B cell (primary cell): ENCODE measurements around the gene ZNF594. TPM values are rescaled to one million over a fixed set of nuclear protein-coding genes. Genes with fewer than 3 reads are reported as not detected.
"Not testable (repeated sequence)": the region's sequence is repeated elsewhere in the genome, so short reads cannot be mapped to it uniquely, and the experiment has no call there.

Experiments used
- ATAC-seq: fragments of 200-7000 bp; cut with Tn5 transposase; one replicate; pipeline ENCODE4 v1.10.0; 2021; ENCODE audit warnings: low read depth, mild to moderate bottlenecking, moderate number of reproducible peaks, moderate library complexity
- CTCF ChIA-PET: fragments of 350-600 bp; sonication (Branson Sonifier 250); formaldehyde crosslinking; loops from one replicate; lab custom pipeline; 2021; ENCODE audit warnings: antibody characterized with exemption, inconsistent platforms; lab: Charles Lee
- POLR2A ChIA-PET: fragments of 350-600 bp; sonication (Branson Sonifier 250); formaldehyde crosslinking; loops from one replicate; lab custom pipeline; 2021; ENCODE audit warnings: antibody characterized with exemption; lab: Charles Lee
- DNase-seq: peaks from one replicate; pipeline ENCODE4 v3.0.0; 2013
- H2AFZ ChIP-seq: 2 replicates; pipeline ENCODE4 v1.6.1; 2012; ENCODE audit warnings: mild to moderate bottlenecking, low read depth, low read length; ENCODE audit not compliant: insufficient read depth, poor library complexity, severe bottlenecking
- H3K27ac ChIP-seq, 2 donors: 1 replicate in 1 of 2; 2 replicates in 1 of 2; pipeline ENCODE4 v1.5.1; 2012 to 2013; ENCODE audit warnings: low read length in 2 of 2, mild to moderate bottlenecking in 2 of 2, moderate library complexity in 1 of 2
- H3K27me3 ChIP-seq, 4 experiments: fragments of 200-600 bp in 1 of 4; sonication (generic) in 1 of 4; replicated peaks in 1 of 4; 1 replicate in 2 of 4; 2 replicates in 2 of 4; pipeline versions ENCODE4 v1.6.1 to v1.7.0; 2013 to 2016; ENCODE audit warnings: low read length in 3 of 4, mild to moderate bottlenecking in 2 of 4, mixed read lengths in 1 of 4, moderate library complexity in 1 of 4; ENCODE audit not compliant: insufficient read depth in 4 of 4, control insufficient read depth in 3 of 4; ENCODE audit errors: control extremely low read depth in 1 of 4
- H3K36me3 ChIP-seq, 2 experiments: replicated peaks in 1 of 2; 1 replicate in 1 of 2; 2 replicates in 1 of 2; pipeline versions ENCODE4 v1.6.1 to v1.7.1; 2013; ENCODE audit warnings: low read length in 1 of 2; ENCODE audit not compliant: insufficient read depth in 2 of 2, control insufficient read depth in 1 of 2; ENCODE audit errors: control extremely low read depth in 1 of 2, extremely low read depth in 1 of 2
- H3K4me1 ChIP-seq, 2 donors: fragments of 200-600 bp in 1 of 2; sonication (generic) in 1 of 2; 1 replicate in 1 of 2; 2 replicates in 1 of 2; pipeline versions ENCODE4 v1.5.1 to v1.6.1; 2013 to 2017; ENCODE audit warnings: low read length in 2 of 2; ENCODE audit not compliant: control insufficient read depth in 2 of 2, insufficient read depth in 2 of 2
- H3K4me2 ChIP-seq: replicated peaks from 2 replicates; pipeline ENCODE3; 2012; ENCODE audit warnings: mild to moderate bottlenecking, low read depth, low read length; ENCODE audit not compliant: poor library complexity, severe bottlenecking
- H3K4me3 ChIP-seq, 5 experiments: fragments of 200-600 bp in 1 of 5; sonication (generic) in 1 of 5; 1 replicate in 3 of 5; 2 replicates in 2 of 5; pipeline versions ENCODE4 v1.5.1 to v1.7.0; 2011 to 2016; ENCODE audit warnings: low read length in 4 of 5, mild to moderate bottlenecking in 4 of 5, low read depth in 2 of 5, control low read depth in 1 of 5, moderate library complexity in 1 of 5; ENCODE audit not compliant: insufficient read depth in 1 of 5; ENCODE audit errors: control extremely low read depth in 1 of 5, extremely low read depth in 1 of 5
- H3K79me2 ChIP-seq: fragments of 200-600 bp; sonication (generic); one replicate; pipeline ENCODE4 v1.6.0; 2016; ENCODE audit warnings: low read length; ENCODE audit not compliant: control insufficient read depth, insufficient read depth
- H3K9ac ChIP-seq: fragments of 200-600 bp; sonication (generic); 2 replicates; pipeline ENCODE4 v1.6.1; 2017; ENCODE audit warnings: mild to moderate bottlenecking, low read length, moderate library complexity
- H3K9me3 ChIP-seq, 3 donors: one replicate each; pipeline versions ENCODE4 v1.6.1 to v1.7.1; 2013; ENCODE audit warnings: low read length in 2 of 3; ENCODE audit not compliant: control insufficient read depth in 2 of 3, insufficient read depth in 1 of 3; ENCODE audit errors: control extremely low read depth in 1 of 3
- H4K20me1 ChIP-seq: 2 replicates; pipeline ENCODE4 v1.6.0; 2012; ENCODE audit warnings: mild to moderate bottlenecking, low read length; ENCODE audit not compliant: insufficient read depth, control insufficient read depth, poor library complexity, severe bottlenecking
- H3K27ac Mint-ChIP-seq: one replicate; pipeline ENCODE4 v1.8.0; 2021; ENCODE audit warnings: mixed read lengths
- H3K27me3 Mint-ChIP-seq: one replicate; pipeline ENCODE4 v1.8.0; 2021; ENCODE audit warnings: mixed read lengths
- H3K4me1 Mint-ChIP-seq: one replicate; pipeline ENCODE4 v1.8.0; 2021; ENCODE audit warnings: mixed read lengths
- H3K4me3 Mint-ChIP-seq: one replicate; pipeline ENCODE4 v1.8.0; 2021; ENCODE audit warnings: mixed read lengths
- H3K9me3 Mint-ChIP-seq: one replicate; pipeline ENCODE4 v1.8.0; 2022; ENCODE audit warnings: mixed read lengths; ENCODE audit not compliant: insufficient read depth
- CTCF ChIP-seq: fragments of 200-600 bp; IDR thresholded peaks from one replicate; pipeline ENCODE4 v1.8.0; 2022; ENCODE audit warnings: antibody characterized with exemption, mild to moderate bottlenecking
- EZH2 ChIP-seq: IDR thresholded peaks from 2 replicates; pipeline ENCODE4 v1.6.1; 2012; ENCODE audit warnings: borderline replicate concordance, low read depth, mild to moderate bottlenecking, moderate library complexity, low read length; ENCODE audit not compliant: insufficient read depth, poor library complexity, severe bottlenecking
- WGBS: methylation state at CpG from one replicate; pipeline ENCODE4 v1.1.5; 2013; ENCODE audit warnings: missing lambda C conversion rate; ENCODE audit not compliant: insufficient coverage; 5-methylcytosine and 5-hydroxymethylcytosine counted together
- intact Hi-C: fragments of 100-400 bp; cut with micrococcal nuclease; formaldehyde crosslinking; loops from one replicate; pipeline ENCODE4 v1.10.0; 2022
- polyA plus RNA-seq: library from polyadenylated mRNA; depleted of rRNA; stranded (reverse); fragments of >200 nt; gene quantifications from 2 replicates; pipeline ENCODE4 v1.2.3, GENCODE V29; 2012
- total RNA-seq, 2 donors: library from RNA; stranded (reverse); fragments of 120-200 nt in 1 of 2; gene quantifications; 1 replicate in 1 of 2; 2 replicates in 1 of 2; pipeline versions ENCODE4 v1.2.3 to v1.2.4, GENCODE V29; 2013 to 2022

Gene ZNF594
- total and polyA plus RNA-seq, 2 donors (not counting 1 experiment from before 2014, with no cell fraction given), result 5.9 to 38.9 TPM

GRCh38 chr17:5135726-5136579 lies 55.7 kb downstream of the ZNF594 start:
- Histone ChIP-seq H3K27ac (no peak overlapping the region), H4K20me1 (no peaks in the 10 kb centered on the region), H3K4me3 (no peak overlapping the region), H3K36me3 (no peaks in the 10 kb centered on the region), H3K9me3 (no peaks in the 10 kb centered on the region), H3K4me1 (no peaks in the 10 kb centered on the region), H3K9ac (no peak overlapping the region), H3K79me2 (no peaks in the 10 kb centered on the region), H2AFZ (no peak overlapping the region), H3K4me2 (no peak overlapping the region), H3K27me3 (peaks cover 0 to 4% (median 0%) of the 10 kb centered on the region in 4 experiments)
- CTCF ChIA-PET, result no interaction called here
- TF ChIP-seq CTCF (no peak), EZH2 (no peak)
- DNase-seq, result no peak
- ATAC-seq, result no peak
- H3K4me1 Mint-ChIP-seq, result no peaks in the 10 kb centered on the region
- H3K4me3 Mint-ChIP-seq, result no peak overlapping the region
- intact Hi-C loops, result no loop called here
- no peak overlapping the region for H3K27ac Mint-ChIP-seq
- WGBS, result 90% methylated on average over 13 of the region's 14 CpGs
- H3K27me3 Mint-ChIP-seq, result peaks cover 3% of the 10 kb centered on the region
- no peaks in the 10 kb centered on the region for H3K9me3 Mint-ChIP-seq
- POLR2A ChIA-PET, result no interaction called here

- H3K36me3 ChIP-seq, H3K27me3 Mint-ChIP-seq, DNase-seq, H3K4me1 ChIP-seq, H3K4me1 Mint-ChIP-seq, H3K27ac Mint-ChIP-seq, H3K9me3 Mint-ChIP-seq, H3K27ac ChIP-seq, CTCF ChIA-PET, H3K4me3 Mint-ChIP-seq, POLR2A ChIA-PET, H3K27me3 ChIP-seq, H3K4me3 ChIP-seq, H4K20me1 ChIP-seq, H2AFZ ChIP-seq, ATAC-seq, H3K9me3 ChIP-seq, H3K79me2 ChIP-seq, H3K9ac ChIP-seq, H3K4me2 ChIP-seq, intact Hi-C loops: not testable (repeated sequence)
- 100% methylated on average over 2 of the region's 8 CpGs for WGBS
These were observed 56.4 kb downstream of the ZNF594 start for GRCh38 chr17:5135131-5135712.

- H3K4me2 ChIP-seq, H3K9ac ChIP-seq, intact Hi-C loops, H3K9me3 ChIP-seq, H3K27ac Mint-ChIP-seq, H3K4me1 Mint-ChIP-seq, DNase-seq, H4K20me1 ChIP-seq, H3K27me3 Mint-ChIP-seq, H3K36me3 ChIP-seq, H3K79me2 ChIP-seq, CTCF ChIA-PET, POLR2A ChIA-PET, H3K4me3 Mint-ChIP-seq, H3K27ac ChIP-seq, H3K4me3 ChIP-seq, H3K4me1 ChIP-seq, ATAC-seq, H2AFZ ChIP-seq, H3K27me3 ChIP-seq, H3K9me3 Mint-ChIP-seq: not testable (repeated sequence)
- 99% methylated on average over 9 of the region's 11 CpGs for WGBS
These were observed 57.1 kb downstream of the ZNF594 start for GRCh38 chr17:5134571-5134970.
